Neural crest cell (in vitro differentiated cells): ENCODE data around the gene SLC35B1. TPM values are rescaled to one million over a fixed set of nuclear protein-coding genes. Genes with fewer than 3 reads are reported as not detected.

Experiments
- DNase-seq: peaks from one replicate; pipeline ENCODE4 v3.0.0; 2021; ENCODE audit warnings: low read depth, mixed read lengths, low spot score
- H3K27ac Mint-ChIP-seq: one replicate; pipeline ENCODE4 v1.8.0; 2021; ENCODE audit warnings: mild to moderate bottlenecking, mixed read lengths; ENCODE audit not compliant: unreplicated experiment
- H3K27me3 Mint-ChIP-seq: 2 replicates; pipeline ENCODE4 v1.8.0; 2021; ENCODE audit warnings: low read depth, mild to moderate bottlenecking, mixed read lengths
- H3K36me3 Mint-ChIP-seq: 2 replicates; pipeline ENCODE4 v1.8.0; 2021; ENCODE audit warnings: low read depth, mild to moderate bottlenecking, mixed read lengths
- H3K4me1 Mint-ChIP-seq: 2 replicates; pipeline ENCODE4 v1.8.0; 2021; ENCODE audit warnings: mixed read lengths
- H3K4me3 Mint-ChIP-seq: one replicate; pipeline ENCODE4 v1.8.0; 2021; ENCODE audit warnings: mild to moderate bottlenecking, mixed read lengths
- H3K9me3 Mint-ChIP-seq: 2 replicates; pipeline ENCODE4 v1.8.0; 2021; ENCODE audit warnings: mixed read lengths
- total RNA-seq: library from RNA; stranded (reverse); gene quantifications from 2 replicates; pipeline ENCODE4 v1.2.1, GENCODE V29; 2021
- TF ChIP-seq, protein P1 (sequence below): fragments of 200-600 bp; sonication (generic); conservative IDR thresholded peaks from 2 replicates; pipeline ENCODE4 v1.5.0; 2021; ENCODE audit warnings: antibody characterized with exemption, mild to moderate bottlenecking

SLC35B1 gene
- total RNA-seq, 1 donor from 2014 or later = 89.6 TPM

- Mint-ChIP-seq H3K36me3 (peaks cover 2% of the 10 kb centered on the region), H3K27me3 (no peaks in the 10 kb centered on the region), H3K4me1 (peaks cover 8% of the 10 kb centered on the region), H3K4me3 (no peak overlapping the region), H3K9me3 (no peaks in the 10 kb centered on the region), H3K27ac (no peak overlapping the region)
- DNase-seq = no peak
- TF ChIP-seq, protein P1, sequence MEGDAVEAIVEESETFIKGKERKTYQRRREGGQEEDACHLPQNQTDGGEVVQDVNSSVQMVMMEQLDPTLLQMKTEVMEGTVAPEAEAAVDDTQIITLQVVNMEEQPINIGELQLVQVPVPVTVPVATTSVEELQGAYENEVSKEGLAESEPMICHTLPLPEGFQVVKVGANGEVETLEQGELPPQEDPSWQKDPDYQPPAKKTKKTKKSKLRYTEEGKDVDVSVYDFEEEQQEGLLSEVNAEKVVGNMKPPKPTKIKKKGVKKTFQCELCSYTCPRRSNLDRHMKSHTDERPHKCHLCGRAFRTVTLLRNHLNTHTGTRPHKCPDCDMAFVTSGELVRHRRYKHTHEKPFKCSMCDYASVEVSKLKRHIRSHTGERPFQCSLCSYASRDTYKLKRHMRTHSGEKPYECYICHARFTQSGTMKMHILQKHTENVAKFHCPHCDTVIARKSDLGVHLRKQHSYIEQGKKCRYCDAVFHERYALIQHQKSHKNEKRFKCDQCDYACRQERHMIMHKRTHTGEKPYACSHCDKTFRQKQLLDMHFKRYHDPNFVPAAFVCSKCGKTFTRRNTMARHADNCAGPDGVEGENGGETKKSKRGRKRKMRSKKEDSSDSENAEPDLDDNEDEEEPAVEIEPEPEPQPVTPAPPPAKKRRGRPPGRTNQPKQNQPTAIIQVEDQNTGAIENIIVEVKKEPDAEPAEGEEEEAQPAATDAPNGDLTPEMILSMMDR = no peak
These were observed 32.0 kb upstream of the SLC35B1 start for GRCh38 chr17:49739641-49740271.

DNA sequence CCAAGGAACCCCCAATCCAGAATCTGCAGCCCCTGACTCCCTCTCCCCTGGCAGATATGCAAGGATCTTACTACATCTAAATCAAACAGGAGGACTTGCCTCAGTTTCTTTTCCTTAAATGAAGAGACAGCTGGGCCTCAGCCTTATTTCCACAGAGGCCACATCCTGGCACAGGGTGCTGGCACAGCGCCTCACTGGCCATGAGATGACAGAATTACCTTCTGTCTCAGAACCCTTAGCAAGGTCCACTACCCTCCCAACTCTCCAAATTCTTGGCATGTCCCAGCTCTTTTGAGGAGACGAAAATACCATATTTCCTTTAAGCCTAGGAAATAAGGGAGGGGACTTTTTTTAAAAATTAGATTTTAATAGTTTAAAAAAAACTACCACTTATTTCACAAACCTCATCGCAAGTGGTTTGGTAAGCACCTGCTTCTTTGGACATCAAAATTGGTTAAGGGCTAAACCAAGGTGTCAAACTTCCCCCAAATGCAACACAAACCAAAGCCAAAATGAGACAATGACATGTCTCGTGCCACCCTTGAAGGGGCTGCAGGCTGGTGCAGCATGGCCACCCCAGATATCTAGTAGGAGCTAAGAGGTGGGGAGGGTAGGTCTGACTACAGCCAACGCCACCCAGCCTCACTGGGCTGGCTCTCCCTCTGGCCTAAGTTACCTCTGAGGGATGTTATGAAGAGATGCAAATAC lies 30.8 kb upstream of the SLC35B1 start:
- TF ChIP-seq, protein P1 = no peak
- H3K4me1 Mint-ChIP-seq = peaks cover 8% of the 10 kb centered on the region
- DNase-seq = no peak
- H3K27me3 Mint-ChIP-seq = no peaks in the 10 kb centered on the region
- H3K4me3 Mint-ChIP-seq = no peak overlapping the region
- no peak overlapping the region for H3K27ac Mint-ChIP-seq
- peaks cover 2% of the 10 kb centered on the region for H3K36me3 Mint-ChIP-seq
- H3K9me3 Mint-ChIP-seq = no peaks in the 10 kb centered on the region

- no peaks in the 10 kb centered on the region for H3K9me3 Mint-ChIP-seq
- DNase-seq = no peak
These were observed 27.0 kb upstream of the SLC35B1 start for GRCh38 chr17:49734515-49735490.

GRCh38 chr17:49731435-49731831 lies 23.7 kb upstream of the SLC35B1 start:
- TF ChIP-seq, protein P1 = no peak
- Mint-ChIP-seq H3K4me3 (no peak overlapping the region), H3K27ac (no peak overlapping the region), H3K4me1 (no peaks in the 10 kb centered on the region), H3K27me3 (no peaks in the 10 kb centered on the region), H3K36me3 (peaks cover under 1% of the 10 kb centered on the region), H3K9me3 (no peaks in the 10 kb centered on the region)
- DNase-seq = no peak

More at GRCh38 chr17:49734515-49735490, 27.0 kb upstream of the SLC35B1 start:
- Mint-ChIP-seq H3K27me3 (no peaks in the 10 kb centered on the region), H3K36me3 (peaks cover 2% of the 10 kb centered on the region), H3K4me3 (no peak overlapping the region), H3K4me1 (no peaks in the 10 kb centered on the region), H3K27ac (no peak overlapping the region)
- TF ChIP-seq, protein P1 = no peak

DNA sequence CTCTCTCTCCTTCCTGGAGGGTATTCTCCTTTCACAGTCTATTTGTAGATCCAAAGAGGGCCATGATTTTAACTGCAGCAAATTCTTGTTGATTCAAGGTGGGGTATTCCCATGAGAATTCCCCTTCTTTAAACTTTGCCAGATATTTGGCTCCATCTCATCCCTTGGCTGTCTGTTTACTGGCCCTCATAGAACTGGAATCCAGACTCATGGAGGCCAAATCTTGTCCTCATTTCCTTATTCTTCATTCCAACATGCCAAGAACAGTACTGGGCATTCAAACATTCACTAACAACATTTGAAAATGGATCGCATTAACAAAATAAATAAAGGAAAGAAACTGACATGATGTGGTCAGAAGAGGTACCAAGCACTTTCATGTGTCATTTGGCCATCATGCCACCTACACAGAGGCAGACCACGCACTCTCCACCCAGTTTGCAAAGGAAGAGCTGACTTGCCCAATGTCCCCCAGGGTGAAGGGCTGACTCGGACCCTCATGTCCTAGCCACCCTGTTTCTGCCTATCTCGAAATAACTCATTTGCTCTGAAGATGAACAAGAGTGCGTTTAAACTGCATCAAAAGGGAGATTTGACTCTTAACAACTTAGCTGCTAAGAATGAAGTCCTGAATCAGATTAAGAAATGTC lies 23.1 kb upstream of the SLC35B1 start:
- no peaks in the 10 kb centered on the region for H3K36me3 Mint-ChIP-seq
- DNase-seq = no peak
- H3K9me3 Mint-ChIP-seq = no peaks in the 10 kb centered on the region
- TF ChIP-seq, protein P1 = no peak
- H3K27me3 Mint-ChIP-seq = no peaks in the 10 kb centered on the region
- H3K4me3 Mint-ChIP-seq = no peak overlapping the region
- H3K27ac Mint-ChIP-seq = no peak overlapping the region
- H3K4me1 Mint-ChIP-seq = no peaks in the 10 kb centered on the region
